ENCODE data around the gene CCDC12. TPM values are rescaled to one million over a fixed set of nuclear protein-coding genes. Genes with fewer than 3 reads are reported as not detected.

The CCDC12 gene
- total and polyA plus RNA-seq, 2 of the 13 experiments (the other 11 are each of a cell fraction or from before 2014, with no cell fraction given): 30.1 to 49.5 TPM

GRCh38 chr3:46947981-46948791 lies 28.4 kb downstream of the CCDC12 start (continued):
- TF ChIP-seq SPEN (CRISPR knock-in tag; IDR thresholded peaks at IDR 0.05; ENCODE audit: low read depth) (no peak), ZNF142 (CRISPR knock-in tag; IDR thresholded peaks at IDR 0.05) (no peak), NAIF1 (CRISPR knock-in tag; IDR thresholded peaks at IDR 0.05; ENCODE audit: borderline replicate concordance) (no peak), RARA (CRISPR knock-in tag; IDR thresholded peaks at IDR 0.05) (peak; percentile 89), ZKSCAN5 (CRISPR knock-in tag; IDR thresholded peaks at IDR 0.05) (no peak), SMAD9 (CRISPR knock-in tag; IDR thresholded peaks at IDR 0.05) (no peak), PITX1 (CRISPR knock-in tag; IDR thresholded peaks at IDR 0.05) (no peak; the same call in 1 of the 2 replicates), CEBPZ (IDR thresholded peaks at IDR 0.05; ENCODE audit: low read length) (no peak), ZNF772 (CRISPR knock-in tag; IDR thresholded peaks at IDR 0.05) (0 out of 2 replicates have a peak, but pooled peaks have one; percentile 65), PLSCR1 (CRISPR knock-in tag; IDR thresholded peaks at IDR 0.05; ENCODE audit: borderline replicate concordance) (no peak), NR0B2 (CRISPR knock-in tag; IDR thresholded peaks at IDR 0.05) (no peak), NFKBIZ (CRISPR knock-in tag; IDR thresholded peaks at IDR 0.05) (no peak), THRA (CRISPR knock-in tag; IDR thresholded peaks at IDR 0.05; ENCODE audit: borderline replicate concordance) (peak; percentile 86; the same call in 1 of the 2 replicates), ATF1 (CRISPR knock-in tag; IDR thresholded peaks at IDR 0.05) (no peak), IKZF4 (CRISPR knock-in tag; IDR thresholded peaks at IDR 0.05; ENCODE audit: borderline replicate concordance, low read depth, not compliant biosample characterization) (peak; percentile 38), ZNF263 (CRISPR knock-in tag; IDR thresholded peaks at IDR 0.05) (peak; percentile 30; the same call in 1 of the 2 replicates), CEBPG (CRISPR knock-in tag; IDR thresholded peaks at IDR 0.05) (peak; percentile 45; the same call in 1 of the 2 replicates)
